ENCODE measurements around the gene RAC3. TPM values are rescaled to one million over a fixed set of nuclear protein-coding genes. Genes with fewer than 3 reads are reported as not detected.

Gene RAC3
- total and polyA plus RNA-seq, 9 of the 15 experiments (the other 6 are each of a cell fraction or from before 2014, with no cell fraction given) = 0.23 to 292 (median 118) TPM

DNA sequence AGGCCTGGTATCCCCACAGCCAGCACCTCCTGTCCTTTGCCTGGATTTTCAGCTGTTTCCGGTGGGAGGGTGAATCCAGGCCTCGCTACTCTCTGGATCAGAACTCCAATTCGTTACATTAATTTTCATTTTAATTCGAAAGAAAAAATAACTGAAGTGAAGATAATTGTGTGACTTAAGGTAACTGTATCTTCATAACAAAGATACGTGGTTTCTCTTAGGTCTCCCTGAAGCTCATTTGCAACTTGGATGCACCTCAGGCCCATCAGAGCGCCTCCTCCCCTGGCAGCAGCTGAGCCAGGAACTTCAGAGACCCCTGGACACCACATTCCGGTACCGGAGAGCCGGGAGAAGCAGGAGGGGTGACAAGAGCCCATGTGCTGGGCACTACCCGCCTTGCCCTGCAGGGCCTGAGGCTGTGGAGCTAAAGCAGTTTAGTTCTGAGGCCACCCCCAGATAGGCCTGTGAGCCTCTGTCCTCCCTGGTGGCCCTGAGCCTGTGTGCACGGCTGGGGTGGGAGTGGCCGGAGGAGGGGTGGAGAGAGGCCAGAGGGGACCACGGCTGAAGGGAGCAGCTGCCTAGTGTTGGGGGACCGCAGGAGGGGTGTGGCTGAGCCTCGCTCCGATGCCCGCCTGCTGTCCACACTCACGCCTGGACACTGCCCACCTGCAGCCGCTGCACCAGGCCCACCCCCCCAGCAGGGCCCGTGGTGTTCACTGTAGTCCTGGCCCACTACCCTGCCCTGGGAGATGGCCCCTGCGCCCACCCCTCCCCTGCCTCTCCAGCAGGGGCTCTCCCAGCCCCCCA, 45.5 kb downstream of the RAC3 start (continued):
- TF ChIP-seq, protein P1, sequence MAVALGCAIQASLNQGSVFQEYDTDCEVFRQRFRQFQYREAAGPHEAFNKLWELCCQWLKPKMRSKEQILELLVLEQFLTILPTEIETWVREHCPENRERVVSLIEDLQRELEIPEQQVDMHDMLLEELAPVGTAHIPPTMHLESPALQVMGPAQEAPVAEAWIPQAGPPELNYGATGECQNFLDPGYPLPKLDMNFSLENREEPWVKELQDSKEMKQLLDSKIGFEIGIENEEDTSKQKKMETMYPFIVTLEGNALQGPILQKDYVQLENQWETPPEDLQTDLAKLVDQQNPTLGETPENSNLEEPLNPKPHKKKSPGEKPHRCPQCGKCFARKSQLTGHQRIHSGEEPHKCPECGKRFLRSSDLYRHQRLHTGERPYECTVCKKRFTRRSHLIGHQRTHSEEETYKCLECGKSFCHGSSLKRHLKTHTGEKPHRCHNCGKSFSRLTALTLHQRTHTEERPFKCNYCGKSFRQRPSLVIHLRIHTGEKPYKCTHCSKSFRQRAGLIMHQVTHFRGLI (CRISPR knock-in tag; IDR thresholded peaks at IDR 0.05) = no peak
- TF ChIP-seq ZSCAN29 (IDR thresholded peaks at IDR 0.05) (no peak), MYNN (IDR thresholded peaks at IDR 0.05) (peak; percentile 45; the same call in 1 of the 2 replicates), MYNN (CRISPR knock-in tag; IDR thresholded peaks at IDR 0.05) (no peak), ILF3 (IDR thresholded peaks at IDR 0.05; ENCODE audit: borderline replicate concordance) (peak; percentile 30; the same call in 1 of the 2 replicates), XRCC5 (IDR thresholded peaks at IDR 0.05; ENCODE audit: low read depth, low read length) (0 out of 2 replicates have a peak, but pooled peaks have one; percentile 31), POLR2G (IDR thresholded peaks at IDR 0.05; ENCODE audit: low read depth, low read length) (peak; percentile 70)
- TF ChIP-seq, protein P2, sequence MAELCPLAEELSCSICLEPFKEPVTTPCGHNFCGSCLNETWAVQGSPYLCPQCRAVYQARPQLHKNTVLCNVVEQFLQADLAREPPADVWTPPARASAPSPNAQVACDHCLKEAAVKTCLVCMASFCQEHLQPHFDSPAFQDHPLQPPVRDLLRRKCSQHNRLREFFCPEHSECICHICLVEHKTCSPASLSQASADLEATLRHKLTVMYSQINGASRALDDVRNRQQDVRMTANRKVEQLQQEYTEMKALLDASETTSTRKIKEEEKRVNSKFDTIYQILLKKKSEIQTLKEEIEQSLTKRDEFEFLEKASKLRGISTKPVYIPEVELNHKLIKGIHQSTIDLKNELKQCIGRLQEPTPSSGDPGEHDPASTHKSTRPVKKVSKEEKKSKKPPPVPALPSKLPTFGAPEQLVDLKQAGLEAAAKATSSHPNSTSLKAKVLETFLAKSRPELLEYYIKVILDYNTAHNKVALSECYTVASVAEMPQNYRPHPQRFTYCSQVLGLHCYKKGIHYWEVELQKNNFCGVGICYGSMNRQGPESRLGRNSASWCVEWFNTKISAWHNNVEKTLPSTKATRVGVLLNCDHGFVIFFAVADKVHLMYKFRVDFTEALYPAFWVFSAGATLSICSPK (IDR thresholded peaks at IDR 0.05; ENCODE audit: borderline replicate concordance) = no peak
- TF ChIP-seq, protein P3, sequence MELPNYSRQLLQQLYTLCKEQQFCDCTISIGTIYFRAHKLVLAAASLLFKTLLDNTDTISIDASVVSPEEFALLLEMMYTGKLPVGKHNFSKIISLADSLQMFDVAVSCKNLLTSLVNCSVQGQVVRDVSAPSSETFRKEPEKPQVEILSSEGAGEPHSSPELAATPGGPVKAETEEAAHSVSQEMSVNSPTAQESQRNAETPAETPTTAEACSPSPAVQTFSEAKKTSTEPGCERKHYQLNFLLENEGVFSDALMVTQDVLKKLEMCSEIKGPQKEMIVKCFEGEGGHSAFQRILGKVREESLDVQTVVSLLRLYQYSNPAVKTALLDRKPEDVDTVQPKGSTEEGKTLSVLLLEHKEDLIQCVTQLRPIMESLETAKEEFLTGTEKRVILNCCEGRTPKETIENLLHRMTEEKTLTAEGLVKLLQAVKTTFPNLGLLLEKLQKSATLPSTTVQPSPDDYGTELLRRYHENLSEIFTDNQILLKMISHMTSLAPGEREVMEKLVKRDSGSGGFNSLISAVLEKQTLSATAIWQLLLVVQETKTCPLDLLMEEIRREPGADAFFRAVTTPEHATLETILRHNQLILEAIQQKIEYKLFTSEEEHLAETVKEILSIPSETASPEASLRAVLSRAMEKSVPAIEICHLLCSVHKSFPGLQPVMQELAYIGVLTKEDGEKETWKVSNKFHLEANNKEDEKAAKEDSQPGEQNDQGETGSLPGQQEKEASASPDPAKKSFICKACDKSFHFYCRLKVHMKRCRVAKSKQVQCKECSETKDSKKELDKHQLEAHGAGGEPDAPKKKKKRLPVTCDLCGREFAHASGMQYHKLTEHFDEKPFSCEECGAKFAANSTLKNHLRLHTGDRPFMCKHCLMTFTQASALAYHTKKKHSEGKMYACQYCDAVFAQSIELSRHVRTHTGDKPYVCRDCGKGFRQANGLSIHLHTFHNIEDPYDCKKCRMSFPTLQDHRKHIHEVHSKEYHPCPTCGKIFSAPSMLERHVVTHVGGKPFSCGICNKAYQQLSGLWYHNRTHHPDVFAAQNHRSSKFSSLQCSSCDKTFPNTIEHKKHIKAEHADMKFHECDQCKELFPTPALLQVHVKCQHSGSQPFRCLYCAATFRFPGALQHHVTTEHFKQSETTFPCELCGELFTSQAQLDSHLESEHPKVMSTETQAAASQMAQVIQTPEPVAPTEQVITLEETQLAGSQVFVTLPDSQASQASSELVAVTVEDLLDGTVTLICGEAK (IDR thresholded peaks at IDR 0.05) = no peak
- TF ChIP-seq, protein P3 (CRISPR knock-in tag; IDR thresholded peaks at IDR 0.05) = no peak

Data from K562 (cell line).